Ovary (tissue), 9 donors: ENCODE measurements around the gene ZNF32. TPM values are rescaled to one million over a fixed set of nuclear protein-coding genes. Genes with fewer than 3 reads are reported as not detected.

Experiments
- DNase-seq, 5 donors: peaks; one replicate each; pipeline ENCODE4 v3.0.0-alpha.2; 2019 to 2020
- H3K27ac ChIP-seq, 2 donors: fragments of 200-600 bp; one replicate each; pipeline versions ENCODE4 v1.5.1 to v1.8.0; 2019 to 2022
- H3K27me3 ChIP-seq: fragments of 200-600 bp; one replicate; pipeline ENCODE4 v1.8.0; 2022
- H3K36me3 ChIP-seq: fragments of 200-600 bp; sonication (generic); one replicate; pipeline ENCODE4 v1.5.1; 2019
- H3K4me1 ChIP-seq: one replicate; pipeline ENCODE4 v1.8.1; 2013; ENCODE audit warnings: mild to moderate bottlenecking, moderate library complexity; ENCODE audit not compliant: insufficient read depth
- H3K4me3 ChIP-seq: fragments of 200-600 bp; sonication (generic); one replicate; pipeline ENCODE4 v1.5.1; 2017
- H3K9me3 ChIP-seq, 2 donors: fragments of 200-600 bp in 1 of 2; sonication (generic) in 1 of 2; one replicate each; pipeline versions ENCODE4 v1.5.1 to v1.8.1; 2013 to 2019; ENCODE audit warnings: mild to moderate bottlenecking in 1 of 2, moderate library complexity in 1 of 2
- EP300 ChIP-seq: sonication (generic); formaldehyde crosslinking; IDR thresholded peaks from one replicate; pipeline ENCODE4 v1.6.1; 2017; ENCODE audit warnings: antibody characterized with exemption
- POLR2A ChIP-seq: fragments of 450-650 bp; IDR thresholded peaks from one replicate; pipeline ENCODE4 v1.6.1; 2017; ENCODE audit warnings: antibody characterized with exemption, mild to moderate bottlenecking, moderate library complexity
- WGBS, 3 donors: extraction: QIAGEN DNeasy Blood & Tissue Kit in 1 of 3; methylation state at CpG; one replicate each; pipeline versions ENCODE4 v1.1.5 to v1.1.7; 2013 to 2017; 5-methylcytosine and 5-hydroxymethylcytosine counted together
- intact Hi-C, 4 donors: fragments of 100-400 bp; cut with DNase I; formaldehyde crosslinking; loops; one replicate each; pipeline versions ENCODE4 v1.11.0 to v1.15.1; 2022 to 2023
- polyA plus RNA-seq, 2 donors: library from polyadenylated mRNA; stranded (reverse); fragments of 200-250 nt in 1 of 2; fragments of 350-450 nt in 1 of 2; fragmentation: Illumina TruSeq in 1 of 2; extraction: RNeasy Lipid Tissue Mini Kit (QIAGEN cat#74804) in 1 of 2; gene quantifications; one replicate each; pipeline ENCODE4 v1.2.3, GENCODE V29; 2013 to 2014
- total RNA-seq, 7 donors: library from RNA; depleted of rRNA in 2 of 7; stranded (reverse); fragments of >200 nt in 2 of 7; fragmentation: NEBNext Ultra II Directional in 3 of 7; extraction: Animal tissue kit (Norgen Biotek cat#: 25700) in 3 of 7; gene quantifications; one replicate each; pipeline versions ENCODE4 v1.1.0 to v1.2.4, GENCODE V29; 2016 to 2023
- TF ChIP-seq, protein P1 (sequence below), 3 donors: fragments of 450-650 bp in 2 of 3; fragments of 200-600 bp in 1 of 3; IDR thresholded peaks; one replicate each; pipeline versions ENCODE4 v1.5.1 to v1.8.0; 2016 to 2022; ENCODE audit warnings: antibody characterized with exemption in 3 of 3, mild to moderate bottlenecking in 1 of 3
- donor health status: DM: no; HTN: no; CAD: no; lungs with moderate emphysema.
- donor health status: DM: no; HTN: no; CAD: no.
- donor health status: Bipolar disorder and iron deficiency.
- donor health status: DM: yes; HTN: yes; CAD: no.
- donor health status: DM: no; HTN: no; CAD: no.
- donor health status: DM: yes; HTN: yes; CAD: no.

The ZNF32 gene
- total and polyA plus RNA-seq, 9 donors, result 31.8 to 73.1 (median 53.5) TPM

DNA sequence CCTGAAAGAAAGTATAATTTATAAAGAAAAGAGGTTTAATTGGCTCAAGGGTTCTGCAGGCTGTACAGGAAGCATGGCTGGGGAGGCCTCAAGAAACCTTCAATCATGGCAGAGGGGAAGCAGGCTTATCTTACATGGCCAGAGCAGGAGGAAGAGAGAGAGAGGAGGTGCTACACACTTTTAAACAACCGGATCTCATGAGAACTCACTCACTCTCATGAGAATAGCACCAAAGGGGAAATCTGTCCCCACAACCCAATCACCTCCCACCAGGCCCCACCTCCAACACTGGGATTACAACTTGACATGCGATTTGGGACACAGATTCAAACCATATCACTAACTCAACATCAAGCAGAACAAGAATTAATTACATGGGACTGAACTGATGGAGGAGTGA, 49.3 kb downstream of the ZNF32 start:
- intact Hi-C loops, result no loop called here
- WGBS, 3 donors, result 79 to 83% (median 81%) methylated on average over 2 of the region's 2 CpGs

DNA sequence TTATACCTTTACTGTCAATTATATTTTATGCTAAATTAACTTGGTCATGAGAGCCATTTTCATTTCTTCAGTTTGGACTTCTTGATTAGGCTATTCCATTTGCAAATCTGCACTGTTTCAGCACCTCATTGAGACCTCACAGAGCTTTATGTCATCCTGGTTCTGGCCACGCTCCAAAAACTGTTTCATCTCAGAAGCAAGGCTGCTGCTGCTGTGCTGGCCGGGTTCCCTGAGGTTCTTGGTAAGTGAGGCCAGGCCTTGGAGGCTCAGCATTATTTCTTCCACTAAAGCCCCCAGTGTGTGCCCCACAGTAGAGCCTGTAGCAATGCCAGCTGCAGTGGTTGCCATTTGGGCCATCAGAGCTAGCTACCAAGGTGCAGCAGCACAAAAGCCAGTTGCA, 50.2 kb downstream of the ZNF32 start:
- no peak overlapping the region for H3K4me3 ChIP-seq
- DNase-seq, result no peak
- H3K4me1 ChIP-seq, result peaks cover 7% of the 10 kb centered on the region
- TF ChIP-seq POLR2A, result no peak
- TF ChIP-seq EP300, result no peak
- TF ChIP-seq, protein P1, sequence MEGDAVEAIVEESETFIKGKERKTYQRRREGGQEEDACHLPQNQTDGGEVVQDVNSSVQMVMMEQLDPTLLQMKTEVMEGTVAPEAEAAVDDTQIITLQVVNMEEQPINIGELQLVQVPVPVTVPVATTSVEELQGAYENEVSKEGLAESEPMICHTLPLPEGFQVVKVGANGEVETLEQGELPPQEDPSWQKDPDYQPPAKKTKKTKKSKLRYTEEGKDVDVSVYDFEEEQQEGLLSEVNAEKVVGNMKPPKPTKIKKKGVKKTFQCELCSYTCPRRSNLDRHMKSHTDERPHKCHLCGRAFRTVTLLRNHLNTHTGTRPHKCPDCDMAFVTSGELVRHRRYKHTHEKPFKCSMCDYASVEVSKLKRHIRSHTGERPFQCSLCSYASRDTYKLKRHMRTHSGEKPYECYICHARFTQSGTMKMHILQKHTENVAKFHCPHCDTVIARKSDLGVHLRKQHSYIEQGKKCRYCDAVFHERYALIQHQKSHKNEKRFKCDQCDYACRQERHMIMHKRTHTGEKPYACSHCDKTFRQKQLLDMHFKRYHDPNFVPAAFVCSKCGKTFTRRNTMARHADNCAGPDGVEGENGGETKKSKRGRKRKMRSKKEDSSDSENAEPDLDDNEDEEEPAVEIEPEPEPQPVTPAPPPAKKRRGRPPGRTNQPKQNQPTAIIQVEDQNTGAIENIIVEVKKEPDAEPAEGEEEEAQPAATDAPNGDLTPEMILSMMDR (IDR thresholded peaks at IDR 0.05), result no peak
- no peaks in the 10 kb centered on the region for H3K27me3 ChIP-seq
- intact Hi-C loops, result no loop called here
- 62 to 68% (median 66%) methylated on average over 2 of the region's 2 CpGs for WGBS, 3 donors
- H3K9me3 ChIP-seq, result no peaks in the 10 kb centered on the region
- H3K27ac ChIP-seq, result no peak overlapping the region
- no peaks in the 10 kb centered on the region for H3K36me3 ChIP-seq

More for the DNA sequence above, 49.3 kb downstream of the ZNF32 start:
- no peak for TF ChIP-seq POLR2A
- TF ChIP-seq, protein P1 (IDR thresholded peaks at IDR 0.05), result no peak
- TF ChIP-seq EP300, result no peak
- Histone ChIP-seq H3K36me3 (no peaks in the 10 kb centered on the region), H3K9me3 (no peaks in the 10 kb centered on the region), H3K27ac (no peak overlapping the region), H3K27me3 (no peaks in the 10 kb centered on the region), H3K4me3 (no peak overlapping the region), H3K4me1 (peaks cover 7% of the 10 kb centered on the region)
- no peak for DNase-seq

DNA sequence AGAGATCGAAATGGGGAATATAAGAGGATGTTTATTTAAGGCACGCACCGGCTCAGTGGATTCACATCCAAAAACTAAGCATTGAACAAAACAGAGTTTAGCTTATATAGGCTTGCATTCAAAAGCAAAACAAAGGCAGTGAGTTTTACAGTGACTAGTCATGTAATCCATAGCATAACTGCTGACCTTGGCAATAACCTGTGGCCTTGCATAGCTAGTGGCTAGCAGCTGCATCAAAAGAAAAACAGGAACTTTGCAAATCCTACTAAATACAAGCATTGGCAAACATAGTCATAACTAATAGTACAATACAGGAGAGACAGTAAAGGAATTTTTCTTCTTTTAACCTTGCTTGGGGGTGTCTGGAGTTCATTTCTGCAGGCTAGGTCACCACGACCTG, 52.1 kb downstream of the ZNF32 start:
- Histone ChIP-seq H3K27me3 (no peaks in the 10 kb centered on the region), H3K27ac (no peak overlapping the region), H3K36me3 (no peaks in the 10 kb centered on the region), H3K9me3 (no peaks in the 10 kb centered on the region), H3K4me1 (peaks cover 7% of the 10 kb centered on the region), H3K4me3 (no peak overlapping the region)
- WGBS, 3 donors, result 21 to 56% (median 34%) methylated on average over 4 of the region's 4 CpGs
- DNase-seq, result no peak
- TF ChIP-seq EP300, result no peak
- TF ChIP-seq POLR2A, result no peak
- TF ChIP-seq, protein P1 (IDR thresholded peaks at IDR 0.05), result no peak
- intact Hi-C loops, result no loop called here

DNA sequence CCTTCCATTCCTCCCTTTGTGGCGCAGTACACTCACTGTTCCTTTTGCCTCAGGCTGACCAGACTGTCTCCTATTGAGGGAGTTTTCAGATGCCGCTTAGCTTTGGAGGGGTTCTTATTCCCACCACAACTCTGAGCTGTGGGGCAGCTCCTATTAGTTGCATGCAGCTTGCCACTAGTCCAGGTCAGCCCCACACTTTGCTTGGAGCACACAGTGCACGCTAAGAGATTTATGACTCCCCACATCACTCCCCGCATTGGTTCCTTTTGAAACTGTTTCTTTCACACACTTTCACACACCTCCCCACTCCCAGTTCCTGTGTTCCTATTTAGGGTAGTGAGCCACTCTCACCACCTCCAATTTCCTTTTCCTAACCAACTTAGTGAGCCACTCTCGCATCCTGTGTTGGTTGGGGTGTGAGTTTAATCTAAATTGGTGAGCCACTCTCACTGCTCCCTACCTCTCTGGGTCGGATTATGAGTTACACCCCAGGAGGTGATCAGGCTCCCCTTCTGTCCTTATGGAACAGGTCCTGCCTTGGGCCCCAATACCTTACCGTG, 52.9 kb downstream of the ZNF32 start:
- H3K4me3 ChIP-seq, result no peak overlapping the region
- no peak for DNase-seq
- no peaks in the 10 kb centered on the region for H3K36me3 ChIP-seq
- peaks cover 7% of the 10 kb centered on the region for H3K4me1 ChIP-seq
- TF ChIP-seq EP300, result no peak
- TF ChIP-seq, protein P1 (IDR thresholded peaks at IDR 0.05), result no peak
- no peak for TF ChIP-seq POLR2A
- intact Hi-C loops, result no loop called here
- H3K9me3 ChIP-seq, result no peaks in the 10 kb centered on the region
- WGBS, 3 donors, result 44 to 49% (median 46%) methylated on average over 6 to 7 of the region's 7 CpGs
- no peak overlapping the region for H3K27ac ChIP-seq
- H3K27me3 ChIP-seq, result no peaks in the 10 kb centered on the region
